GM10266 (cell line): ENCODE measurements around the gene SRPRA.
"Not testable (repeated sequence)": the region's sequence is repeated elsewhere in the genome, so short reads cannot be mapped to it uniquely, and the experiment has no call there.

Source experiments
- DNase-seq: peaks from one replicate; pipeline ENCODE4 v3.0.0; 2012; ENCODE audit errors: extremely low spot score
- CTCF ChIP-seq: IDR thresholded peaks from 2 replicates; pipeline ENCODE4 v1.5.1; 2012; ENCODE audit warnings: mild to moderate bottlenecking, low read depth; ENCODE audit not compliant: control insufficient read depth, insufficient read depth; ENCODE audit errors: missing control alignments

Gene SRPRA

GRCh38 chr11:126267650-126268049 is 1.0 kb downstream of the SRPRA start:
- DNase-seq, result no peak
- TF ChIP-seq CTCF, result no peak

GRCh38 chr11:126265811-126266210 is 2.9 kb downstream of the SRPRA start:
- DNase-seq, result no peak
- TF ChIP-seq CTCF, result no peak

GRCh38 chr11:126263489-126263888 is 5.2 kb downstream of the SRPRA start:
- no peak for DNase-seq
- no peak for TF ChIP-seq CTCF

GRCh38 chr11:126262216-126262615 is 6.5 kb downstream of the SRPRA start:
- TF ChIP-seq CTCF, result no peak
- no peak for DNase-seq

- DNase-seq, result no peak
Observed at GRCh38 chr11:126257764-126258163, 10.9 kb downstream of the SRPRA start.

GRCh38 chr11:126257144-126257543 is 11.6 kb downstream of the SRPRA start:
- no peak for TF ChIP-seq CTCF

More at GRCh38 chr11:126257764-126258163, 10.9 kb downstream of the SRPRA start:
- TF ChIP-seq CTCF, result no peak

GRCh38 chr11:126256216-126256615 is 12.5 kb downstream of the SRPRA start:
- TF ChIP-seq CTCF, result no peak

More at GRCh38 chr11:126257144-126257543, 11.6 kb downstream of the SRPRA start:
- DNase-seq, result no peak

GRCh38 chr11:126255507-126255906 is 13.2 kb downstream of the SRPRA start:
- not testable (repeated sequence) for DNase-seq

More at GRCh38 chr11:126256216-126256615, 12.5 kb downstream of the SRPRA start:
- DNase-seq, result no peak
